ENCODE data around the gene CFH.

The CFH gene

DNA sequence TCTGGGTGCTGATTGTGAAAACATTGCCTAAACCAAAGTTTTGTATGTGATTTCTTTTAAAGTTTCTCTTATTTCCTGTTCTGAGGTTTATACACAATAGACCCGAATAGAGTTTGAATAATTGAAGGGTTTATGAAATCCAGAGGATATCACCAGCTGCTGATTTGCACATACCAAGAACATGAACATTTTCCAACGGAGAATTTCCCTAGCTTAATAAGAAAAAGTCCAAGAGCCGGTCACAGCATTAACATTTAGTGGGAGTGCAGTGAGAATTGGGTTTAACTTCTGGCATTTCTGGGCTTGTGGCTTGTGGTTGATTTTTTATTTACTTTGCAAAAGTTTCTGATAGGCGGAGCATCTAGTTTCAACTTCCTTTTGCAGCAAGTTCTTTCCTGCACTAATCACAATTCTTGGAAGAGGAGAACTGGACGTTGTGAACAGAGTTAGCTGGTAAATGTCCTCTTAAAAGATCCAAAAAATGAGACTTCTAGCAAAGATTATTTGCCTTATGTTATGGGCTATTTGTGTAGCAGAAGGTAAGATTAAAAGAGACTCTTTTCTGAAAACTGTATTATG lies at the start of gene CFH:
Gene CFH (plus strand): TSS at position 407 of the 579 bp plus-strand sequence. CDS start 75 bp downstream, at position 482.
- Histone ChIP-seq H3K27ac (ENCODE audit: low read depth in 2 of 2, low read length in 2 of 2) (peak within 1 kb of the TSS in 1 of 2 donors; percentile 29), H3K9ac (ENCODE audit: low read depth in 1 of 2, low read length in 2 of 2) (no peak within 1 kb of the TSS), H3K4me1 (ENCODE audit: control insufficient read depth in 2 of 2, insufficient read depth in 2 of 2, low read length in 2 of 2) (no peaks in the 10 kb centered on the region), H3K27me3 (ENCODE audit: control insufficient read depth in 2 of 2, insufficient read depth in 2 of 2, low read length in 2 of 2) (no peaks in the 10 kb centered on the region), H3K4me3 (ENCODE audit: low read length in 2 of 2) (peak within 1 kb of the TSS; percentile 43 to 60), H3K9me3 (ENCODE audit: control insufficient read depth in 2 of 2, low read length in 2 of 2) (no peaks in the 10 kb centered on the region), H3K36me3 (ENCODE audit: control insufficient read depth in 2 of 2, insufficient read depth in 2 of 2, low read length in 2 of 2) (no peaks in the 10 kb centered on the region)

GRCh38 chr1:196603651-196604050 lies 48.2 kb upstream of the CFH start:
- no peaks in the 10 kb centered on the region for H3K9me3 ChIP-seq (ENCODE audit: control insufficient read depth in 2 of 2, low read length in 2 of 2)
- H3K36me3 ChIP-seq (ENCODE audit: control insufficient read depth in 2 of 2, insufficient read depth in 2 of 2, low read length in 2 of 2): no peaks in the 10 kb centered on the region
- no peaks in the 10 kb centered on the region for H3K4me1 ChIP-seq (ENCODE audit: control insufficient read depth in 2 of 2, insufficient read depth in 2 of 2, low read length in 2 of 2)
- no peak overlapping the region for H3K27ac ChIP-seq (ENCODE audit: low read depth in 2 of 2, low read length in 2 of 2)
- H3K4me3 ChIP-seq (ENCODE audit: low read length in 2 of 2): no peak overlapping the region
- H3K27me3 ChIP-seq (ENCODE audit: control insufficient read depth in 2 of 2, insufficient read depth in 2 of 2, low read length in 2 of 2): no peaks in the 10 kb centered on the region
- no peak overlapping the region for H3K9ac ChIP-seq (ENCODE audit: low read depth in 1 of 2, low read length in 2 of 2)

DNA sequence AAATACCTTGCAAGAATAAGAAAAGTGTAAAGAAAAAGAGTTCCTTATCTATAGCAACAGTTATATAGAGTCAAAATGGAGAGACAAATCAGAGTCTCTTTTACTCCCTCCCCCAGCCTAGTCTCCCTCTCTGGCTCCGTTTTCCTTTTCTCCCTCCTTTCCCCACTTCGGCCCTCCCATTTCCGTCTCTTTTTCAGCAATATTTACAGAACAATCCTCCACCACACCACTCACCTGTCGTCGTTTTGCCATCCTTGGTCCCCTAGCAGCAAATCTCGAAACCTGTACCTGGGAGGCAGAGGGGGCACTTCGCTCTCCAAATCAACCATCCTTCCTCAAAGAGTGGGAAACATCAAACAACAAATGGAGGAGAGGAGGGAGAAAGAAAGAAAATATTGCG lies 43.9 kb upstream of the CFH start:
- Histone ChIP-seq H3K9me3 (ENCODE audit: control insufficient read depth in 2 of 2, low read length in 2 of 2) (no peaks in the 10 kb centered on the region), H3K4me3 (ENCODE audit: low read length in 2 of 2) (peak overlapping the region; percentile 64 to 68), H3K36me3 (ENCODE audit: control insufficient read depth in 2 of 2, insufficient read depth in 2 of 2, low read length in 2 of 2) (no peaks in the 10 kb centered on the region), H3K9ac (ENCODE audit: low read depth in 1 of 2, low read length in 2 of 2) (peak overlapping the region in 1 of 2 donors; percentile 57), H3K27me3 (ENCODE audit: control insufficient read depth in 2 of 2, insufficient read depth in 2 of 2, low read length in 2 of 2) (no peaks in the 10 kb centered on the region), H3K4me1 (ENCODE audit: control insufficient read depth in 2 of 2, insufficient read depth in 2 of 2, low read length in 2 of 2) (no peaks in the 10 kb centered on the region), H3K27ac (ENCODE audit: low read depth in 2 of 2, low read length in 2 of 2) (peak overlapping the region; percentile 25 to 48)

GRCh38 chr1:196608390-196609369 lies 43.2 kb upstream of the CFH start, which contains the start of gene KCNT2:
Gene KCNT2, minus strand, starts transcription at chr1:196608440. Its CDS starts 131 bp downstream, at chr1:196608309.
- Histone ChIP-seq H3K4me1 (ENCODE audit: control insufficient read depth in 2 of 2, insufficient read depth in 2 of 2, low read length in 2 of 2) (no peaks in the 10 kb centered on the region), H3K9me3 (ENCODE audit: control insufficient read depth in 2 of 2, low read length in 2 of 2) (no peaks in the 10 kb centered on the region), H3K27me3 (ENCODE audit: control insufficient read depth in 2 of 2, insufficient read depth in 2 of 2, low read length in 2 of 2) (no peaks in the 10 kb centered on the region), H3K36me3 (ENCODE audit: control insufficient read depth in 2 of 2, insufficient read depth in 2 of 2, low read length in 2 of 2) (no peaks in the 10 kb centered on the region), H3K4me3 (ENCODE audit: low read length in 2 of 2) (peak within 1 kb of the TSS; percentile 64 to 68), H3K9ac (ENCODE audit: low read depth in 1 of 2, low read length in 2 of 2) (peak within 1 kb of the TSS in 1 of 2 donors; percentile 57), H3K27ac (ENCODE audit: low read depth in 2 of 2, low read length in 2 of 2) (peak within 1 kb of the TSS; percentile 25 to 48)

- no peaks in the 10 kb centered on the region for H3K4me1 ChIP-seq (ENCODE audit: control insufficient read depth in 2 of 2, insufficient read depth in 2 of 2, low read length in 2 of 2)
- peak overlapping the region; percentile 25 to 48 for H3K27ac ChIP-seq (ENCODE audit: low read depth in 2 of 2, low read length in 2 of 2)
- H3K4me3 ChIP-seq (ENCODE audit: low read length in 2 of 2): peak overlapping the region; percentile 64 to 68
- H3K27me3 ChIP-seq (ENCODE audit: control insufficient read depth in 2 of 2, insufficient read depth in 2 of 2, low read length in 2 of 2): no peaks in the 10 kb centered on the region
- no peak overlapping the region for H3K9ac ChIP-seq (ENCODE audit: low read depth in 1 of 2, low read length in 2 of 2)
- no peaks in the 10 kb centered on the region for H3K9me3 ChIP-seq (ENCODE audit: control insufficient read depth in 2 of 2, low read length in 2 of 2)
- H3K36me3 ChIP-seq (ENCODE audit: control insufficient read depth in 2 of 2, insufficient read depth in 2 of 2, low read length in 2 of 2): no peaks in the 10 kb centered on the region
Observed at GRCh38 chr1:196609370-196609737, 42.5 kb upstream of the CFH start.

DNA sequence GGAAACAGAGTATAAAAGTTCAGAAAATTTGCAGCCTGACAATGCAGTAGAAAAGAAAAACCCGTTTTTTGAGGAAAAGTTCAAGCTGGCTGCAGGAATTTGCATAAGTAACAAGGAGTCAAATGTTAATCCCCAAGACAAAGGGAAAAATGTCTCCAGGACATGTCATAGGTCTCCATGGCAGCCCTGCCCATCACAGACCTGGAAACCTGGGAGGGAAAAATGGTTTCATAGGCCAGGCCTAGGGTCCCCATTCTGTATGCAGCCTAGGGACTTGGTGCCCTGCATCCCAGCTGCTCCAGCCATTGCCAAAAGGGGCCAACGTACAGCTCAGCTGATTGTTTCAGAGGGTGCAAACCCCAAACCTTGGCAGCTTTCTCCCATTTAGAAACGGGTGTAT lies 40.0 kb upstream of the CFH start:
- H3K36me3 ChIP-seq (ENCODE audit: control insufficient read depth in 2 of 2, insufficient read depth in 2 of 2, low read length in 2 of 2): no peaks in the 10 kb centered on the region
- H3K4me3 ChIP-seq (ENCODE audit: low read length in 2 of 2): no peak overlapping the region
- H3K27me3 ChIP-seq (ENCODE audit: control insufficient read depth in 2 of 2, insufficient read depth in 2 of 2, low read length in 2 of 2): no peaks in the 10 kb centered on the region
- no peak overlapping the region for H3K9ac ChIP-seq (ENCODE audit: low read depth in 1 of 2, low read length in 2 of 2)
- H3K27ac ChIP-seq (ENCODE audit: low read depth in 2 of 2, low read length in 2 of 2): no peak overlapping the region
- H3K4me1 ChIP-seq (ENCODE audit: control insufficient read depth in 2 of 2, insufficient read depth in 2 of 2, low read length in 2 of 2): no peaks in the 10 kb centered on the region
- no peaks in the 10 kb centered on the region for H3K9me3 ChIP-seq (ENCODE audit: control insufficient read depth in 2 of 2, low read length in 2 of 2)

DNA sequence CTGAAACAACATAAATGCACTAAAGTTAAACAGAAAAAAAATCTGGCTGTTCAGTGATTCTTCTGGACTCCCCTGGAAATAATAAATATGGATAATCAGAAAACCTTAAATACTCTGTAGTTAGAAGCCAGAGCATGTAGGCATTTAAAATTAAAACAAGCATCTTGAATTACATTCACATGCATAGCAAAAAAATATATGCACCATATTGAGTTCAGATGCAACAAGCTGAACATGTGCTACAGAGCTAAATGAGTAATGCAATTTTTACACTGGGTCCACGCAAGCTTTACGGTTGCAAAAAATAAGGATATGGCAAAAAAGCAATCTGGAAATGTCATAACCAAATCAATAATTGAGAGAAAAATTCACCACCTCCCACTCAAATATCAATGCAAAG lies 32.1 kb upstream of the CFH start:
- no peak overlapping the region for H3K27ac ChIP-seq (ENCODE audit: low read depth in 2 of 2, low read length in 2 of 2)
- no peaks in the 10 kb centered on the region for H3K36me3 ChIP-seq (ENCODE audit: control insufficient read depth in 2 of 2, insufficient read depth in 2 of 2, low read length in 2 of 2)
- H3K9me3 ChIP-seq (ENCODE audit: control insufficient read depth in 2 of 2, low read length in 2 of 2): no peaks in the 10 kb centered on the region
- H3K9ac ChIP-seq (ENCODE audit: low read depth in 1 of 2, low read length in 2 of 2): no peak overlapping the region
- no peaks in the 10 kb centered on the region for H3K27me3 ChIP-seq (ENCODE audit: control insufficient read depth in 2 of 2, insufficient read depth in 2 of 2, low read length in 2 of 2)
- no peak overlapping the region for H3K4me3 ChIP-seq (ENCODE audit: low read length in 2 of 2)
- no peaks in the 10 kb centered on the region for H3K4me1 ChIP-seq (ENCODE audit: control insufficient read depth in 2 of 2, insufficient read depth in 2 of 2, low read length in 2 of 2)

DNA sequence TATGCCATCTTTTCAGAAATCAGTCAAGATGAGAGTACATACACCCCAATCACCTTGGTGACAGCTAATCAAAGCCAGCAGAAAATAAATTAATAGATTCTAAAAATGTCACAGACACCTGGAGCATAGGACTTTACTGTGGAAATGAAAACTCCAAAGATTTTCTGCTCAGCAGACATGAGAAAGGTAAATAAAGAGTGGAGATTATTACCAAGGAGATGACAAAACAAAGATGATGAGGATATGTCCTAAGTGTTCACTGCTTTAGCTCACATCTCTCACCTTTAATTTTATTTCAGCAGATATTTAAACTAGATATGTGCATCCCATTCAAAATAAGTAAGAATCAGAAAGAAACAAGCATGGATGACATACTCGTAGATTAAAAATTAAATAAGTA lies 28.8 kb upstream of the CFH start:
- Histone ChIP-seq H3K27ac (ENCODE audit: low read depth in 2 of 2, low read length in 2 of 2) (no peak overlapping the region), H3K27me3 (ENCODE audit: control insufficient read depth in 2 of 2, insufficient read depth in 2 of 2, low read length in 2 of 2) (no peaks in the 10 kb centered on the region), H3K36me3 (ENCODE audit: control insufficient read depth in 2 of 2, insufficient read depth in 2 of 2, low read length in 2 of 2) (no peaks in the 10 kb centered on the region), H3K9ac (ENCODE audit: low read depth in 1 of 2, low read length in 2 of 2) (no peak overlapping the region), H3K4me1 (ENCODE audit: control insufficient read depth in 2 of 2, insufficient read depth in 2 of 2, low read length in 2 of 2) (no peaks in the 10 kb centered on the region), H3K4me3 (ENCODE audit: low read length in 2 of 2) (no peak overlapping the region), H3K9me3 (ENCODE audit: control insufficient read depth in 2 of 2, low read length in 2 of 2) (no peaks in the 10 kb centered on the region)

- Histone ChIP-seq H3K36me3 (ENCODE audit: control insufficient read depth in 2 of 2, insufficient read depth in 2 of 2, low read length in 2 of 2) (no peaks in the 10 kb centered on the region), H3K9me3 (ENCODE audit: control insufficient read depth in 2 of 2, low read length in 2 of 2) (no peaks in the 10 kb centered on the region), H3K4me3 (ENCODE audit: low read length in 2 of 2) (no peak overlapping the region), H3K9ac (ENCODE audit: low read depth in 1 of 2, low read length in 2 of 2) (no peak overlapping the region), H3K27me3 (ENCODE audit: control insufficient read depth in 2 of 2, insufficient read depth in 2 of 2, low read length in 2 of 2) (no peaks in the 10 kb centered on the region), H3K27ac (ENCODE audit: low read depth in 2 of 2, low read length in 2 of 2) (no peak overlapping the region), H3K4me1 (ENCODE audit: control insufficient read depth in 2 of 2, insufficient read depth in 2 of 2, low read length in 2 of 2) (no peaks in the 10 kb centered on the region)
Observed at GRCh38 chr1:196628838-196629237, 23.0 kb upstream of the CFH start.

DNA sequence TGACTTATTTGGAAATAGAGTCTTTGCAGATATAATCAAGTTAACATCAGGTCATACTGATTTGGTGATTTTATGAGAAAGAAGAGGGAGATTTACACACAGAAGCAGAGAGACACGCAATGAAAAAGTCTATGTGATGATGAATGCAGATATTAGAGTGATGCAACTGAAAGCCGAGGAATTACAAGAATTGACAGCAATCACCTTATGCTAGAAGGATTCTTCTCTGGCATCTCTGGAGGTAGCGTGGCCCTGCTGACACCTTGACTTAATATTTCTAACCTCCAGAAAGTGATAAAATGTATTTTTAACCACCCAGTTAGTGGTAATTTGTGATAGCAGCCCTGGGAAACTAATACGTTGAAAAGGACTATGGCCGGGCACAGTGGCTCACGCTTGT lies 14.2 kb upstream of the CFH start:
- no peak overlapping the region for H3K9ac ChIP-seq (ENCODE audit: low read depth in 1 of 2, low read length in 2 of 2)
- no peaks in the 10 kb centered on the region for H3K4me1 ChIP-seq (ENCODE audit: control insufficient read depth in 2 of 2, insufficient read depth in 2 of 2, low read length in 2 of 2)
- H3K4me3 ChIP-seq (ENCODE audit: low read length in 2 of 2): no peak overlapping the region
- H3K36me3 ChIP-seq (ENCODE audit: control insufficient read depth in 2 of 2, insufficient read depth in 2 of 2, low read length in 2 of 2): no peaks in the 10 kb centered on the region
- no peaks in the 10 kb centered on the region for H3K27me3 ChIP-seq (ENCODE audit: control insufficient read depth in 2 of 2, insufficient read depth in 2 of 2, low read length in 2 of 2)
- H3K27ac ChIP-seq (ENCODE audit: low read depth in 2 of 2, low read length in 2 of 2): no peak overlapping the region
- no peaks in the 10 kb centered on the region for H3K9me3 ChIP-seq (ENCODE audit: control insufficient read depth in 2 of 2, low read length in 2 of 2)

Data from mucosa of rectum (tissue), 2 donors.